GM18909 (cell line): ENCODE measurements around the gene DXO.
"Not testable (repeated sequence)": the region's sequence is repeated elsewhere in the genome, so short reads cannot be mapped to it uniquely, and the experiment has no call there.

Experiments used
- ATAC-seq: cut with Tn5 transposase; IDR thresholded peaks from one replicate; pipeline ENCODE4 v1.9.1; 2021; ENCODE audit warnings: mild to moderate bottlenecking; ENCODE audit not compliant: unreplicated experiment, poor library complexity

The DXO gene

DNA sequence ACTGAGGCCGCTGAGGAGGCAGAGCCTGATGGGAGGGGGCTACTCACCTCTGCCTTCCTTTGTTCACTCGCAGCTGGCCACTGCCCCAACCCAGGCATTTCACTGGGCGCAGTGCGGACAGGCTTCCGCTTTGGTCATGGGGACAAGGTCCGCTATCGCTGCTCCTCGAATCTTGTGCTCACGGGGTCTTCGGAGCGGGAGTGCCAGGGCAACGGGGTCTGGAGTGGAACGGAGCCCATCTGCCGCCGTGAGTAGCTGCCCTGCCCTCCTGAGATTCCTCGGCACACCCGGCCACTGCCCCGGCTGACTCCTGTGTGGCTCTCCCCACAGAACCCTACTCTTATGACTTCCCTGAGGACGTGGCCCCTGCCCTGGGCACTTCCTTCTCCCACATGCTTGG lies 38.4 kb downstream of the DXO start:
- no peak for ATAC-seq

- not testable (repeated sequence) for ATAC-seq
These were observed 39.8 kb downstream of the DXO start for GRCh38 chr6:31932137-31932536.

DNA sequence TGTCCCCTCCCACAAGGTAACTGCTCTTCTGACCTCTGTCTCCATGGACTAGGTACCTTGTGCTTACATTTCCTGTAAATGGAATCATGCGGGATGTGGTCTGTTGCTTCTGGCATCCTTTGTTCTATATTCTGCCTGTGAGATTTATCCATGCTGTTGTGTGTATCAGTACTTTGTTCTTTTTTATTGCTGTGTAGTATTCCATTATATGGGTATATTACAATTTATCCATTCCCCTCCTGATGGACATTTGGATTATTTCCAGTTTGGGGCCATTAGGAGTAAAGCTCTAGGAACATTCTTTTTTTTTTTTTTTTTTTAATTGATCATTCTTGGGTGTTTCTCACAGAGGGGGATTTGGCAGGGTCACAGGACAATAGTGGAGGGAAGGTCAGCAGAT lies 41.0 kb downstream of the DXO start:
- ATAC-seq = no peak

DNA sequence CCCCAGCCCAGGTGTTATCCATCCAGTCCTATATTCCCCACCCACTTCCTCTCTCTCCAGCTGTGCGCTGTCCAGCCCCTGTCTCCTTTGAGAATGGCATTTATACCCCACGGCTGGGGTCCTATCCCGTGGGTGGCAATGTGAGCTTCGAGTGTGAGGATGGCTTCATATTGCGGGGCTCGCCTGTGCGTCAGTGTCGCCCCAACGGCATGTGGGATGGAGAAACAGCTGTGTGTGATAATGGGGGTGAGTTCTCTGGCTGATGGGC lies 43.3 kb downstream of the DXO start:
- ATAC-seq = no peak

DNA sequence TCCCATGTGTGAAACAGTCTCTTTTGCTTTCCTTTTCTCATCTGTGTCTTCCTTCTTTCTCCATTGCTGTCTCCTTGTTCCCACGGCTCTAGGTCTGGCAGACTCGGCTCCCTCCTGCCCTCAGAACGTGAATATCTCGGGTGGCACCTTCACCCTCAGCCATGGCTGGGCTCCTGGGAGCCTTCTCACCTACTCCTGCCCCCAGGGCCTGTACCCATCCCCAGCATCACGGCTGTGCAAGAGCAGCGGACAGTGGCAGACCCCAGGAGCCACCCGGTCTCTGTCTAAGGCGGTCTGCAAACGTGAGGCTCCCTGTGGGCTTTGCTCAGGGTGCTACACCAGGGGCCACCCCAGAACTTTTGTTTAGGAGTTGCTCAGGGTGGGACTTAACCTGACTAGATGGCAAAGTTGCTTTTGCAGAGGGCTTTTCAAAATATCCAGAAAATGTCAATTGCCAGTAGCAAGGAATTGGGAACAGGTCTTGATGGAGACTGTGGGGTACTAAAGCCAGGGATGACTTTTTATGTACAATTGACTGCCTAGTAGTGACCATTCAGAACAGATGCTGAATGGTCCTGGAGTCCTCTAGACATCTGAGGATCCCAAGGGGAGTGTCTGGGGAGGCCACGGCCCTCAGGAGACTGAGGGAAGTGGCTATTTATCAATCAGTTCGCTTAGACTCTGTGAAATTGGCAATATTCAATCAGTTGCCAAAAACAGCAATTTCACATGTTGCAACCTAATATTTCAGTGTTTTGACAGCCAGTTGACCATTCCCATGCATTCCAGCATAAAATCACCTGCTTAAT lies 43.9 kb downstream of the DXO start:
- no peak for ATAC-seq

DNA sequence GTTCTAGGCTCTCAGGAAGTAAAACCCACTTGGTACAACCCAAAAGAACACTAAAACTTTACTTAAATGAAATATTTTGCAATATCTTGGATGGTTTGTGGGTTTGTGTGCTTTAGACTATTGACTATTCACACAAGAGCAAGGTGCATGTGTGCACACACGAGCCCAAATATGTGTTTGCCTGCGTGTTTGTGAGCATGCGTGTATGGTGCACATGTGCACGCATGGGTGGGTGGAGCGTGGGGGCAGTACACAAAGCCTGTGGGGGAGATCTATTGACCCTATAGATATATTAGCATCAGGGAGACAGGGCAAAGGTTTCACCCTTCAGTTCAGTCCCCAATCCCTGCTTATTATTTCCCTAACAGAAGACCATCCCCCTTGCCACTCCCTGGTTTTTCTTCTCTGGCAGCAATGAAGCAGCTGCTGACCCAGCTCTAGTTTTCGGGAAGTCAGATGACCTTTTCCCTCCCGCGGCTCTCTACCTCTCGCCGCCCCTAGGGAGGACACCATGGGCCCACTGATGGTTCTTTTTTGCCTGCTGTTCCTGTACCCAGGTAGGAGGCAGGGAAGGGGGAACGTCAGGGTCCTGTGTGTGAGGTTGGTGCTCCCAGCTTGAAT lies 44.6 kb downstream of the DXO start, which contains the start of gene C2:
Gene C2, plus strand, starts transcription at position 476 of the 621 bp plus-strand sequence. Its CDS starts 36 bp downstream, at position 512.
- no peak for ATAC-seq

DNA sequence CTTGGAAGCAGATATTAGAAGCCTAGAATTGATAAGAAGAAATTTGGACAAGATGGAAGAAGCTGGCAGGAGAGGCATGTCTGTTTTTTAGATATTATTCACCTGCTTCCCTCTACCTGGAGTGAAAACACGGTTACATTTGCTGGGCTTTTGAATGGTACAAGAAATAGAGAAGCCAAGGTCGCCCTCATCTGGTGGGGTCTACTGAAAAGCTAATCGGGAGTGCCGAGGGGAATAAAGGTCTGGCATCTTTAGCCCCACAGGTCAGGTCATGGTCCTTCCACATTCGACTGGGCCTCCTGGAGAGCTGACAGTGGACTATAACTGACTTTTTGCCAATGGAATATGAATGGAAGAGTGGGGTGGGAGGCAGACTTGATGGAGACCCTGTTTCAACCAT lies 49.0 kb downstream of the DXO start:
- no peak for ATAC-seq

GRCh38 chr6:31920811-31921210 lies 51.1 kb downstream of the DXO start:
- no peak for ATAC-seq
